Stromal cell of bone marrow (primary cell): Measurements from ENCODE around the gene FAM72C.
"Not testable (repeated sequence)": the region's sequence is repeated elsewhere in the genome, so short reads cannot be mapped to it uniquely, and the experiment has no call there.

Source experiments
- DNase-seq: peaks from one replicate; pipeline ENCODE4 v3.0.0-alpha.2; 2012; ENCODE audit warnings: low read depth

FAM72C gene

GRCh38 chr1:143984721-143985473 lies 13.1 kb upstream of the FAM72C start:
- DNase-seq: not testable (repeated sequence)

GRCh38 chr1:143974416-143974815 lies 2.6 kb upstream of the FAM72C start:
- DNase-seq: not testable (repeated sequence)

- not testable (repeated sequence) for DNase-seq
Measured at GRCh38 chr1:143973876-143974414, 2.2 kb upstream of the FAM72C start.

DNA sequence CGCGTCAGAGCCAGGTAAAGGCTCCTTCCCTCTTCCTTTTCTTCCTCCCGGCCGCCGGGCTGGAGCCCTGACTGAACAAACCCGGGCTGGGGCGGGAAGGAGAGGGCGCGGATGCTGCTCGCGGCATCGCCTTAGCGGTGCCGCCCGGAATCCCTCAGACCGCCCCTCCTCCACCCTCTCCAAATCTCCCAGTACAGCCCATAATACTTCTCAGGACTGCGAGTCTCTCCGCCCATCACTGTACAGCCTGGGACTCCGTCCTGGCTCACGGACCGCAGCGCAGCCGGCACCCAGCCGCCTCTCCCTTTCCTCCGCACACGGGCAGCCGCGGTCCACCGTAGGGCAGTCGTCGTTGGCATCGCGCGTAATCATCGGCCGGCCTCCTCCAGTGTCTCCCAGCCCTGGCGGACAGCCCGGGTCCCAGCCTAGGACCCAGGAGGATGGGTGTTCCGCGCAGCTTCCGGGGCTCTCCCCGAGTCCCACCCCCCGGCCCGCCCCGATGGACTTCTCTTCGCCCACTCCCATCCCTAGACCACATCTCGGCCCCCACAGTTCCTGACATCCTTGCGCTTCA lies 1.1 kb upstream of the FAM72C start:
- DNase-seq: not testable (repeated sequence)

- DNase-seq: not testable (repeated sequence)
Measured at GRCh38 chr1:143965860-143966259, 5.9 kb downstream of the FAM72C start.

- DNase-seq: not testable (repeated sequence)
Measured at GRCh38 chr1:143964294-143964693, 7.5 kb downstream of the FAM72C start.

DNA sequence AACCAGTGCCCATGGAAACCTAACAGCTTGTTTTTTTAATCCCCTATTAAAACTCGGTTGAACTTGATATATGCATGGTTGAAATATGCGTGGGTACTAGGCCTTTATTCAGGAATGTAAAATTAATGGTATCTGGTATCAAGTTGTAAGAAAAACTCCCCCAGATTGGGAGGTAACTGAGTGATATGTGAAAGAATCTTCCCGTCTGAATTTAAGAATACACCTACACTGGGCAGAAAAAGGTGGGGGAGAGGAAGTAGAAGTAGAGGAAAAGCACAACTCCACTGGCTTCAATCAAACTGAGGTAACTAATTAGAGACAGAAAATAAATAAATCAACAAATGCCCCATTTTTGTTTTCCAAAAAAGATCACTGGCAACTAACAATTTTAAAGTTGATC lies 15.9 kb downstream of the FAM72C start:
- not testable (repeated sequence) for DNase-seq

- DNase-seq: not testable (repeated sequence)
Measured at GRCh38 chr1:143952913-143953312, 18.9 kb downstream of the FAM72C start.

GRCh38 chr1:143951485-143952391 lies 20.0 kb downstream of the FAM72C start:
- not testable (repeated sequence) for DNase-seq

GRCh38 chr1:143947749-143948148 lies 24.0 kb downstream of the FAM72C start:
- DNase-seq: not testable (repeated sequence)

DNA sequence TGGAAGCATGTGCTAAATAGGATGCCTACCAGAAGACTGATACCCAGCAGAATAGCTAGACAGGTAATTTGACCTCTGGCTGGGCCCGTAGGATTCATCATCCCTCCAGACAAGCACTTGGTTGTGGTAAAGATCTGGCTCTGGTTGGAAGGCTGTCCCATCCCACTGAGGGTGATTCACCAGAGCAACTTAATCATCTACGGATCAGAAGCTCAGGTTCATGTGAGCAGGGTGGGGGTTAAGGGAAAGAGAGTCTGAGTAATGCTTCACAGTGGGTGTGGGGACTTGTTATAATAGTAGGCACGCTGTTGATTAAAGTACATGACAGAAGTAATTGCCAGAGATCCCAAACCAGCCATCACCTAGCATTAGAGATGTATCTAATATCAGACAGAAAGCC lies 26.5 kb downstream of the FAM72C start:
- DNase-seq: not testable (repeated sequence)

- DNase-seq: not testable (repeated sequence)
Measured at GRCh38 chr1:143944576-143945240, 27.1 kb downstream of the FAM72C start.

GRCh38 chr1:143943319-143943978 lies 28.3 kb downstream of the FAM72C start:
- not testable (repeated sequence) for DNase-seq

DNA sequence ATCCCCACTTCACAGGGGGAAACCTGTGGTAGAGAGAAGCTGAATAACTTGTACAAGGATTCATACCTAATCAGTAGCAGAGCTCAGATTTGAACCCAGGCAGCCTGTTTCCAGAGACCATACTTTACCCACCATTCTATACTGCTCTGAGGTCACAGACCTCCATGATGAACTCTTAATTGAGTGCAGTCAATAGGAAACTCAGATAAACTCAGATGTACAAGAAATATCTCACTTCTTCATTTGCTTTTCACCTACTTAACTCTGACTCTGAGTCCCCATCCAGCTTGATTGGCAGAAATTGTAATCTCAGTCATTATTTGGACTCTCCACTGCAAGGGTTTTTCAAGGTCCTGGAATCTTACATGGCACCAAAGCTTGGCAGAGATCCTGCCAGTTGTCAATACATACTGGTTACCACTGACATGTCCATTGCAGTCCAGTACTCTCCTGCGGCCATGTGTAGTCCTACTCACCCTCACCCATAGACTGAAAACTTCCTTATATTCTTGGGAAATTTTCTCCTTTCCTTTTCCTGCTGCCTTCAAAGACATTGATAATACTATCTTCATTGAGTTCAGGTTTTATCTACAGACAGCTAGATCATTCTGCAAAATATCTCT lies 29.4 kb downstream of the FAM72C start:
- DNase-seq: not testable (repeated sequence)

DNA sequence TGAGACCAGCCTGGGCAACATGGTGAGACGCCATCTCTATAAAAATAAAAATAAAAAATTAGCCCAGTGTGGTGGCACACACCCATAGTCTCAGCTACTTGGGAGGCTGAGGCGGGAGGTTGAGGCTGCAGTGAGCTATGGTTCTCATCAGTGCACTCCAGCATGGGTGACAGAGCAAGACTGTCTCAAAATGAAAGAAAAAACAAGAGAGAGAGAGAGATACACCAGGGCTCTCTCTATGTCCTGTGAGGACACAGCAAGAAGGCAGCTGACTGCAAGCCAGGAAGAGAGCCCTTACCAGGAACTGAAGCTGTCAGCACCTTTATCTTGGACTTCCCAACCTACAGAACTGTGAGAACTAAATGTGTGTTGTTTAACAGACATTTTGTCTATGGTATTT lies 32.1 kb downstream of the FAM72C start:
- not testable (repeated sequence) for DNase-seq

- not testable (repeated sequence) for DNase-seq
Measured at GRCh38 chr1:143938922-143939321, 32.9 kb downstream of the FAM72C start.

GRCh38 chr1:143936457-143937115 lies 35.2 kb downstream of the FAM72C start:
- not testable (repeated sequence) for DNase-seq

DNA sequence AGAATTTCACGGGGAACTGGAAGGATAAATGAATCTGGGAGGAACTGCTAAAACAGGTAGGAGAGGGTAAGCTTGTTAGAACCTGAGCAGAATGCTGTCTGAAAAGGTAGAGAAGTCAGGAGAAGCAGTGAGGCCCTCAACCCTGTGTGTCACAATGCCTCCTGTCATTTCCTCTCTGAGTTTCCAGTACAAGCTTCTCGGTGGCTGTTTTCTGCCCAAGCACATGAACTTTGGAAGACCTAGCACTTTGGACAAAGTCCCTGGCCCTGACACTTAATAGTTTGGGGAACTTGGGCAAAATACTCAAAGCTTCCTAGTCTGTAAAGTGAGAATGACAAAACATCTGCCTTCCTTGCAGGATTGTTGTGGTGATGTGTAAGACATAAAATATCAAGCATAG lies 52.7 kb downstream of the FAM72C start:
- not testable (repeated sequence) for DNase-seq

DNA sequence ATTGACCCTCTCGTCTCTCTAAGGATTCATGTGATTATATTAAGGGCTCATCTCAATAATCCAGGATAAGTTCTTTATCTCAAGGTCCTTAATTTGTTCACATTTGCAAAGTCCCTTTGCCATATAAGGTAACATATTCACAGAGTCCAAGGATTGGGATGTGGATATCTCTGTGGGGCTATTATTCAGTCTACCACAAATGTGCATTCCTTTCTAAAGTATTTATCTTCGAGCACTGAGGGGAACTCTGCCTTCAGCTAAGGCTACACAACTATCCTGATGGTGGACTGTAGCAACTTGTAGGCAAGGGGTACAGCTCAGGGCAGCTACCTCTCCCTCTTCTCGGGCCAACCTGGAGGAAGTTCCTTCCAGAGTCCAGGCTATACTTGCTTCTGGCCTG lies 53.2 kb downstream of the FAM72C start:
- DNase-seq: not testable (repeated sequence)

- not testable (repeated sequence) for DNase-seq
Measured at GRCh38 chr1:143913705-143914104, 58.1 kb downstream of the FAM72C start.
